Measurements from ENCODE around the gene DNAH9. TPM values are rescaled to one million over a fixed set of nuclear protein-coding genes. Genes with fewer than 3 reads are reported as not detected.
"Not testable (repeated sequence)": the region's sequence is repeated elsewhere in the genome, so short reads cannot be mapped to it uniquely, and the experiment has no call there.

Gene DNAH9
- total RNA-seq, 1 donor from 2014 or later: 1.9 TPM

- DNase-seq (ENCODE audit: low spot score): no peak
Observed at GRCh38 chr17:11952610-11953009, 354.3 kb downstream of the DNAH9 start.

DNA sequence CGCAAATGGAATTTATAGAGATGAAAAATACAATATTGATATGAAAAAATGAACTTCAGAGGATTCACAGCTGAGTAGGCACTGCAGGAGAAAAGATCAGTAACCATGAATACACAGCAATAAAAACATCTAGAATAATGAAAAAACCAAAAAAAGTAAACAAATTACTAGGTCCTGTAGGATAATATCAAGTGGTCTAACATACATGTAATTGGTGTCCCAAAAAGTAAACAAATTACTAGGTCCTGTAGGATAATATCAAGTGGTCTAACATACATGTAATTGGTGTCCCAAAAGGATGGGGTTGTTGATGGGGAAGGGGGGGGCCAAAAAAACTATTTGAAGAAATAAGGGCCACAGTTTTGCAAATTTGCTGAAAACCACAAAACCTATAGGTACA is 355.7 kb downstream of the DNAH9 start:
- no peak for DNase-seq (ENCODE audit: low spot score)

DNA sequence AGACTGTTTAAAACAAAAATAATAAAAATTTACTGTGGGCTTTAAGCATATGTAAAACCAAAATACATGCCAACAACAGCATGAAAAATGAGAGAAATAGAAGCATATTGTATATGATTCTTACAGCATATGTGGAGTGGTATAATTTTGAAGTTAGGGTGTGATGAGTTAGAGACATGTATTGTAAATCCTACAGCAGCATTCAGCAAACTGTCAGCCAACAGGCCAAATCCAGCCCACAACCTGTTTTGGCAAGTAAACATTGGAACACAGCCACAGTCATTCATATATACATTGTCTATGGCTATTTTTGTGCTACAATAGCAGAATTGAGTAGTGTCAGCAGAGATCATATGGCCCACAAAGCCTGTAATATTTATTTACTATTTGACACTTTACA is 356.7 kb downstream of the DNAH9 start:
- no peak for DNase-seq (ENCODE audit: low spot score)

GRCh38 chr17:11969565-11969964 is 371.3 kb downstream of the DNAH9 start:
- no peak for DNase-seq (ENCODE audit: low spot score)

- DNase-seq (ENCODE audit: low spot score): not testable (repeated sequence)
Observed at GRCh38 chr17:11972741-11973140, 374.5 kb downstream of the DNAH9 start.

GRCh38 chr17:11979795-11980194 is 381.5 kb downstream of the DNAH9 start:
- DNase-seq (ENCODE audit: low spot score): no peak

GRCh38 chr17:11980813-11981212 is 382.5 kb downstream of the DNAH9 start:
- no peak for DNase-seq (ENCODE audit: low spot score)

GRCh38 chr17:11981862-11982261 is 383.6 kb downstream of the DNAH9 start:
- no peak for DNase-seq (ENCODE audit: low spot score)

GRCh38 chr17:11986179-11986941 is 388.1 kb downstream of the DNAH9 start:
- DNase-seq (ENCODE audit: low spot score): no peak

- DNase-seq (ENCODE audit: low spot score): peak; percentile 60
Observed at GRCh38 chr17:11986942-11987329, 388.7 kb downstream of the DNAH9 start.

DNA sequence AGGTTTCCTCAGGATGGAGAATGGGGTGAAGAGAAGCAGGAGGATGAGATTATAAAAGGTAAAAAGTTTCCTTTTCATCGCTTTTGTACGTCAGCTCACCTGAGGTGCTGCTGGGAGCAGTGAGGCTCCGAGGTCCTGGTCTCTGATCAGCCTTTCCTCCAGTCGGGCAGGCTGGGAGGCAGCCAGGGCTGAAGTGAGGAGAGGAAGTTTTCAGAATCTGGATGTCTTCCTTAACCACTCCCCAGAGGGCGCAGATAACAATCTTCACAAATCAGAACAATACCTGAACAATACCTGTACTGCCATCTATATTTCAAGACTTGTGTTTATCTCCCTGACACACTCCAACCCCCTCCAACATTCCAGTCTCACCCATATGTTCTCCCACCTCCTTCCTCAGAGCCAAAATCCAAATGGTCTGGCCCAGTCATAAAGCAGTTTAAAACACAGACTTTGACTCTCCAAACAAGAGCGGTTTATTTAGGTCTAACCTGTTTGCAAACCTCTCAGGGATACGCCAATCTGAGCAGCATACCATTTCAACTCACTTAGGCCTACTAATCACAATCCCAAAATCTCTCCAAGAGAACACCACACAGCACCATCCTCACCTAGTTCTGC is 392.2 kb downstream of the DNAH9 start:
- DNase-seq (ENCODE audit: low spot score): no peak

DNA sequence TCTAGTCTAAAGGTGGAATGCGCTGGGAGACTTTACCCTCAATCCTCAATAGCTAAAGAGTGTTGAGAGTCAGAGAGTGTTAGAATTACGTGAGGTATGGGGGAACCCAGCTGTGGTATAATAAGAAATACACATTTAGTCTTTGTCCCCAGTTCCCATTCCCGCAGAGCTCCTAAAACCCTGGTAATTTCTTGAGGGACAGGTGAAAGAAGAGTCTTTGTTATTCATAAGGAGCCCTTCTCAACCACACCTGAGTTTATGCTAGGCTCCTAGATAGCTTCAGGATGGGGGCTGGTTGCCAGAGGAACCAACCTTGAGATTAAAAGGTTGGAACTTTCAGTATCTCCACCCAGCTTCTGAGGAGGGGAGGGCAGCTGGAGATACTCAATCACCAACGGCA is 393.2 kb downstream of the DNAH9 start:
- no peak for DNase-seq (ENCODE audit: low spot score)

- peak; percentile 62 for DNase-seq (ENCODE audit: low spot score)
Observed at GRCh38 chr17:11996722-11997146, 398.5 kb downstream of the DNAH9 start.

DNA sequence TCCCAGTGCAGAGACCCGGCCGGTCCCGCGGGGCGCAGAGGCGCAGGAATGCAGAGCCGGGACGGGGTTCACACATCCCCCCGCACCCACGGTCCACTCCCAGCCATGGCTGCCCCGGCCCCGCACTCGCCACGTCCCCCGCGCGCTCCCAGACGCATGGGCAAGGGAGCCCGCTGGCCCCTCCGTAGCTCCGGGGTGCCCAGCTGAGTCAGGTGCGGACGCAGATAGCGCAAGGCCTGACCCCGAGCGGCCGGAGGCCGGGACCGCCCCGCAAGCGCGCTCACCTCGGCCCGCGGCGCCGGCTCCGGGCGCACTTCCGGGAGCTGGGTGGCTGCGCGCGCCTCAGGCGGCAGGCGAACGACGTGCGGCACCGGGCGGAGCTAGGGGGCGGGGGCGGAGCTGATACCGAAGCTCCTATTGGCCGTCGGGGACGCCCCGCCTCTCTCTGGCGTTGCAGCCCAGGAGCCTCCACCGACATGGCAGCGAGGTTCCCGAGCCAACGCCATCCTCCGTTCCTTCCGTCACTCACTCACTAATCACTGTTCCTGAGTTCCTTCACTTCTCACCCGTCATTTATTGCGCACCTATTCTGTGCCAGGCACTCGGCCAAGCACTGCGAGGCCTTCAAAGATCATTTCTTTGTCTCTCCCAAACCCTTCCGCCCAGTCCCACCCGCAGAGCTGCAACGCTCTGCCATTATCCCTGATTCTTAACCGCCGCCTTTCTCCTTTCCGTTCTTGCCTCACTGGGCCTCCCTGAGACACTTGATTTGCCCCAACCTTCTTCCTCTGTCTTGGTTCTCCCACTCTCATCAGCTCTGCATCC is 399.1 kb downstream of the DNAH9 start, which contains the start of gene ZNF18:
ZNF18 (minus strand) TSS at position 329 of the 825 bp plus-strand sequence. CDS start 4,646 bp downstream, outside the sequence.
- DNase-seq (ENCODE audit: low spot score): peak; percentile 96

DNA sequence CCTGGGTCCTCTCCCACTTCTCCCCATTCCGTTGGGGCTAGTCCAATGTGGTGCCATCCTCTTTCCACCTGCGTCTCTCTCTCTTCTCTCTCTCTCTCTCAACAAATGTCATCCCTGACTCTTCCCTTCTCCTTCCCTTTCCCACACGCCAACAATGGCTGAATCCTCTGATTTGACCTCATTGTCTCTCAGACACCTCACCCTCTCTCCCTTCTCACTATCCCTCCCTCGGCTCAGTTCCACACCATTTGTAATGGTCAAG is 399.6 kb downstream of the DNAH9 start:
- no peak for DNase-seq (ENCODE audit: low spot score)

GRCh38 chr17:11999696-12000095 is 401.4 kb downstream of the DNAH9 start:
- no peak for DNase-seq (ENCODE audit: low spot score)

GRCh38 chr17:12007466-12007865 is 409.2 kb downstream of the DNAH9 start:
- no peak for DNase-seq (ENCODE audit: low spot score)

Measured in umbilical cord (tissue), 2 donors.